Activated B cell treated with CpG ODN at 0.5 μM for 24 hours (primary cell): ENCODE data around the gene REC114. TPM values are rescaled to one million over a fixed set of nuclear protein-coding genes. Genes with fewer than 3 reads are reported as not detected.
"Not testable (repeated sequence)": the region's sequence is repeated elsewhere in the genome, so short reads cannot be mapped to it uniquely, and the experiment has no call there.

Experiments used
- ATAC-seq: fragments of 200-7000 bp; cut with Tn5 transposase; one replicate; pipeline ENCODE4 v1.10.0; 2021; ENCODE audit warnings: low read depth, mild to moderate bottlenecking, moderate library complexity
- CTCF ChIA-PET: fragments of 350-600 bp; sonication (Branson Sonifier 250); formaldehyde crosslinking; loops from one replicate; lab custom pipeline; 2021; ENCODE audit warnings: antibody characterized with exemption; lab: Charles Lee
- POLR2A ChIA-PET: fragments of 350-600 bp; sonication (Branson Sonifier 250); formaldehyde crosslinking; loops from one replicate; lab custom pipeline; 2021; ENCODE audit warnings: antibody characterized with exemption; lab: Charles Lee
- DNase-seq: peaks from one replicate; pipeline ENCODE4 v3.0.0; 2022
- H3K27ac Mint-ChIP-seq: one replicate; pipeline ENCODE4 v1.8.0; 2020; ENCODE audit warnings: mixed read lengths
- H3K27me3 Mint-ChIP-seq: one replicate; pipeline ENCODE4 v1.8.0; 2021; ENCODE audit warnings: mixed read lengths
- H3K36me3 Mint-ChIP-seq: one replicate; pipeline ENCODE4 v1.8.0; 2021; ENCODE audit warnings: low read depth, mixed read lengths
- H3K4me1 Mint-ChIP-seq: one replicate; pipeline ENCODE4 v1.8.0; 2021; ENCODE audit warnings: mixed read lengths
- H3K4me3 Mint-ChIP-seq: one replicate; pipeline ENCODE4 v1.8.0; 2020; ENCODE audit warnings: mild to moderate bottlenecking, mixed read lengths
- H3K9me3 Mint-ChIP-seq: one replicate; pipeline ENCODE4 v1.8.0; 2020; ENCODE audit warnings: mixed read lengths
- CTCF ChIP-seq: fragments of 200-600 bp; IDR thresholded peaks from one replicate; pipeline ENCODE4 v1.8.0; 2022; ENCODE audit warnings: antibody characterized with exemption, mild to moderate bottlenecking
- intact Hi-C: fragments of 100-400 bp; cut with micrococcal nuclease; formaldehyde crosslinking; loops from one replicate; pipeline ENCODE4 v1.15.1; 2024
- total RNA-seq: library from RNA; stranded (reverse); gene quantifications from 2 replicates; pipeline ENCODE4 v1.2.3, GENCODE V29; 2022

The REC114 gene
- total RNA-seq, 1 donor from 2014 or later = not detected

- ATAC-seq (no peak), DNase-seq (no peak)
- no peaks in the 10 kb centered on the region for H3K4me1 Mint-ChIP-seq
- TF ChIP-seq CTCF = no peak
- no peak overlapping the region for H3K4me3 Mint-ChIP-seq
- H3K27ac Mint-ChIP-seq = no peak overlapping the region
- H3K36me3 Mint-ChIP-seq = no peaks in the 10 kb centered on the region
- intact Hi-C loops = no loop called here
- peaks cover 5% of the 10 kb centered on the region for H3K27me3 Mint-ChIP-seq
- ChIA-PET CTCF (no interaction called here), POLR2A (no interaction called here)
- H3K9me3 Mint-ChIP-seq = no peaks in the 10 kb centered on the region
These were observed 44.1 kb upstream of the REC114 start for GRCh38 chr15:73398861-73399260.

- ATAC-seq, POLR2A ChIA-PET, H3K9me3 Mint-ChIP-seq, H3K27ac Mint-ChIP-seq, H3K27me3 Mint-ChIP-seq, H3K36me3 Mint-ChIP-seq, H3K4me1 Mint-ChIP-seq, H3K4me3 Mint-ChIP-seq, CTCF ChIA-PET, intact Hi-C loops, DNase-seq: not testable (repeated sequence)
These were observed 42.7 kb upstream of the REC114 start for GRCh38 chr15:73400222-73400621.

GRCh38 chr15:73403171-73403570 is 39.8 kb upstream of the REC114 start:
- intact Hi-C loops = no loop called here
- no peak for TF ChIP-seq CTCF
- ChIA-PET CTCF (no interaction called here), POLR2A (no interaction called here)
- Mint-ChIP-seq H3K36me3 (no peaks in the 10 kb centered on the region), H3K4me1 (no peaks in the 10 kb centered on the region), H3K9me3 (no peaks in the 10 kb centered on the region), H3K27me3 (peaks cover 5% of the 10 kb centered on the region), H3K27ac (no peak overlapping the region), H3K4me3 (no peak overlapping the region)
- ATAC-seq = no peak
- no peak for DNase-seq

- CTCF ChIA-PET = no interaction called here
- no peak for TF ChIP-seq CTCF
- H3K9me3 Mint-ChIP-seq = no peaks in the 10 kb centered on the region
These were observed 28.1 kb upstream of the REC114 start for GRCh38 chr15:73414876-73415275.

GRCh38 chr15:73424506-73424905 is 18.5 kb upstream of the REC114 start:
- ChIA-PET CTCF (no interaction called here), POLR2A (no interaction called here)
- DNase-seq (no peak), ATAC-seq (no peak)
- Mint-ChIP-seq H3K9me3 (no peaks in the 10 kb centered on the region), H3K27ac (no peak overlapping the region), H3K4me1 (no peaks in the 10 kb centered on the region), H3K4me3 (no peak overlapping the region), H3K36me3 (no peaks in the 10 kb centered on the region), H3K27me3 (peaks cover 17% of the 10 kb centered on the region)
- intact Hi-C loops = no loop called here
- no peak for TF ChIP-seq CTCF

More at GRCh38 chr15:73414876-73415275, 28.1 kb upstream of the REC114 start:
- ATAC-seq = no peak
- POLR2A ChIA-PET = no interaction called here
- no peak overlapping the region for H3K4me3 Mint-ChIP-seq
- no peak for DNase-seq
- intact Hi-C loops = no loop called here
- H3K4me1 Mint-ChIP-seq = no peaks in the 10 kb centered on the region
- no peak overlapping the region for H3K27ac Mint-ChIP-seq
- no peaks in the 10 kb centered on the region for H3K27me3 Mint-ChIP-seq
- H3K36me3 Mint-ChIP-seq = no peaks in the 10 kb centered on the region

GRCh38 chr15:73425510-73425909 is 17.5 kb upstream of the REC114 start:
- CTCF ChIA-PET = no interaction called here
- Mint-ChIP-seq H3K9me3 (no peaks in the 10 kb centered on the region), H3K27me3 (peaks cover 17% of the 10 kb centered on the region), H3K36me3 (no peaks in the 10 kb centered on the region), H3K27ac (no peak overlapping the region), H3K4me3 (no peak overlapping the region), H3K4me1 (no peaks in the 10 kb centered on the region)
- no peak for DNase-seq
- POLR2A ChIA-PET = no interaction called here
- ATAC-seq = no peak
- TF ChIP-seq CTCF = no peak
- intact Hi-C loops = no loop called here
